K562 (cell line): Measurements from ENCODE around the gene GRK1. TPM values are rescaled to one million over a fixed set of nuclear protein-coding genes. Genes with fewer than 3 reads are reported as not detected.

ENCODE experiments used
- CBX5 ChIP-seq: IDR thresholded peaks from 2 replicates; pipeline ENCODE4 v1.6.1; 2014; ENCODE audit warnings: low read depth, borderline replicate concordance
- CHAMP1 ChIP-seq: fragments of 450-650 bp; IDR thresholded peaks from 2 replicates; pipeline ENCODE4 v1.6.1; 2016; ENCODE audit warnings: mild to moderate bottlenecking
- CXXC5 ChIP-seq: fragments of 250-450 bp; sonication (Bioruptor Pico); IDR thresholded peaks from 2 replicates; pipeline ENCODE4 v1.8.0; 2022; ENCODE audit warnings: inconsistent platforms, mild to moderate bottlenecking, moderate library complexity
- ELF4 ChIP-seq: fragments of 450-650 bp; formaldehyde crosslinking; IDR thresholded peaks from 2 replicates; pipeline ENCODE4 v1.4.0; 2022; ENCODE audit warnings: missing genetic modification characterization
- EWSR1 ChIP-seq: fragments of 450-650 bp; IDR thresholded peaks from 2 replicates; pipeline ENCODE4 v1.6.1; 2018; ENCODE audit warnings: borderline replicate concordance, mild to moderate bottlenecking, low read depth, moderate library complexity; ENCODE audit not compliant: partially characterized antibody
- FOXA3 ChIP-seq, 2 experiments: fragments of 450-650 bp in 1 of 2; sonication (generic) in 1 of 2; formaldehyde crosslinking; IDR thresholded peaks in 1 of 2; conservative IDR thresholded peaks in 1 of 2; 2 replicates each; pipeline versions ENCODE4 v1.4.0 to v1.8.0; 2020 to 2022; ENCODE audit warnings: mild to moderate bottlenecking in 2 of 2, missing genetic modification reagents in 1 of 2
- HDGF ChIP-seq: fragments of 450-650 bp; IDR thresholded peaks from 2 replicates; pipeline ENCODE4 v1.6.1; 2016
- KDM1A ChIP-seq, 2 experiments: fragments of 450-650 bp; IDR thresholded peaks; 2 replicates each; pipeline ENCODE4 v1.6.1; 2016; ENCODE audit warnings: mild to moderate bottlenecking in 2 of 2
- LCOR ChIP-seq: sonication (generic); formaldehyde crosslinking; IDR thresholded peaks from 2 replicates; pipeline ENCODE4 v1.8.0; 2022; ENCODE audit warnings: mild to moderate bottlenecking, missing genetic modification reagents
- MEIS2 ChIP-seq: fragments of 450-650 bp; IDR thresholded peaks from 2 replicates; pipeline ENCODE4 v1.6.1; 2014; ENCODE audit warnings: mild to moderate bottlenecking; ENCODE audit not compliant: partially characterized antibody
- SP2 ChIP-seq: IDR thresholded peaks from 2 replicates; pipeline ENCODE4 v1.6.1; 2011; ENCODE audit warnings: mild to moderate bottlenecking, low read depth, low read length, moderate library complexity; ENCODE audit not compliant: poor library complexity, severe bottlenecking; ENCODE audit errors: extremely low read depth
- SRF ChIP-seq, 2 experiments: fragments of 250-450, 450-650 bp in 1 of 2; sonication (Bioruptor Pico) in 1 of 2; sonication (generic) in 1 of 2; formaldehyde crosslinking; IDR thresholded peaks; 2 replicates each; pipeline versions ENCODE4 v1.5.0 to v1.5.1; 2020 to 2022; ENCODE audit warnings: mild to moderate bottlenecking in 1 of 2, missing genetic modification reagents in 1 of 2
- THRA ChIP-seq: fragments of 450-650 bp; IDR thresholded peaks from 2 replicates; pipeline ENCODE4 v1.6.1; 2017; ENCODE audit warnings: mild to moderate bottlenecking, moderate library complexity
- VEZF1 ChIP-seq: fragments of 200-800 bp; sonication (Bioruptor generic); IDR thresholded peaks from 2 replicates; pipeline ENCODE4 v1.6.1; 2017; ENCODE audit warnings: missing genetic modification characterization, missing compliant biosample characterization
- YY1 ChIP-seq, 3 experiments: IDR thresholded peaks; 2 replicates each; pipeline ENCODE4 v1.6.1; 2011; ENCODE audit warnings: low read length in 2 of 3, mild to moderate bottlenecking in 2 of 3, moderate library complexity in 2 of 3, borderline replicate concordance in 1 of 3, control low read depth in 1 of 3, low read depth in 1 of 3; ENCODE audit not compliant: insufficient read depth in 3 of 3, insufficient replicate concordance in 2 of 3, control insufficient read depth in 1 of 3, insufficient read length in 1 of 3; ENCODE audit errors: extremely low read depth in 1 of 3
- ZBTB33 ChIP-seq: sonication (generic); formaldehyde crosslinking; IDR thresholded peaks from 2 replicates; pipeline ENCODE4 v1.8.1; 2023; ENCODE audit warnings: mild to moderate bottlenecking, missing genetic modification reagents
- ZNF143 ChIP-seq: sonication (generic); formaldehyde crosslinking; IDR thresholded peaks from 2 replicates; pipeline ENCODE4 v1.9.0; 2022; ENCODE audit warnings: mild to moderate bottlenecking, missing genetic modification reagents
- ZNF785 ChIP-seq: fragments of 250-450 bp; sonication (Bioruptor Pico); IDR thresholded peaks from 2 replicates; pipeline ENCODE4 v1.4.0; 2020; ENCODE audit warnings: mild to moderate bottlenecking
- polyA plus RNA-seq, 8 experiments: library from polyadenylated mRNA; depleted of rRNA in 4 of 8; stranded (reverse) in 5 of 8; unstranded in 3 of 8; fragments of >200 nt; fragmentation: Nextera tagmentation in 2 of 8; fragmentation: Illumina TruSeq in 1 of 8; extraction: Ambion mirVana in 2 of 8; extraction: Trizol in 1 of 8; gene quantifications; 2 replicates each; pipeline versions ENCODE4 v1.2.1 to v1.2.3, GENCODE V29; 2011 to 2014; ENCODE audit warnings: inconsistent platforms in 1 of 8, missing spikeins in 1 of 8
- total RNA-seq, 7 experiments: library from RNA; depleted of rRNA in 6 of 7; stranded (reverse); fragments of >200 nt in 6 of 7; fragmentation: Illumina TruSeq in 2 of 7; extraction: Trizol in 2 of 7; gene quantifications; 2 replicates each; pipeline versions ENCODE4 v1.2.1 to v1.2.3, GENCODE V29; 2011 to 2021; ENCODE audit warnings: low replicate concordance in 1 of 7

GRK1 gene
- total and polyA plus RNA-seq, 9 of the 15 experiments (the other 6 are each of a cell fraction or from before 2014, with no cell fraction given): 0.09 TPM; not detected in 8

- TF ChIP-seq ZBTB33 (CRISPR knock-in tag) (peak; percentile 65; the same call in 1 of the 2 replicates), EWSR1 (no peak), LCOR (CRISPR knock-in tag) (no peak), THRA (no peak), VEZF1 (CRISPR knock-in tag) (peak; percentile 91), KDM1A (IDR thresholded peaks at IDR 0.05) (no peak), SRF (CRISPR knock-in tag; IDR thresholded peaks at IDR 0.05) (peak in 1 of 2 experiments; percentile 66; a peak in 1 of 4 replicates), ZNF785 (CRISPR knock-in tag) (no peak), YY1 (IDR thresholded peaks at IDR 0.05; ENCODE audit: borderline replicate concordance in 1 of 3, control insufficient read depth in 1 of 3, extremely low read depth in 1 of 3, insufficient read depth in 3 of 3, insufficient read length in 1 of 3, insufficient replicate concordance in 2 of 3, low read depth in 1 of 3, low read length in 2 of 3) (no peak), CBX5 (no peak), ELF4 (CRISPR knock-in tag) (no peak), CXXC5 (peak; percentile 46; the same call in 1 of the 2 replicates), SP2 (no peak), HDGF (no peak), MEIS2 (peak; percentile 31), ZNF143 (CRISPR knock-in tag) (0 out of 2 replicates have a peak, but pooled peaks have one; percentile 33), FOXA3 (CRISPR knock-in tag; conservative IDR thresholded peaks at IDR 0.05 in 1 of 2, IDR thresholded peaks at IDR 0.05 in 1 of 2) (peak in 1 of 2 experiments; percentile 53; a peak in 1 of 4 replicates), CHAMP1 (no peak)
Observed at GRCh38 chr13:113748101-113748861, 81.3 kb downstream of the GRK1 start (continued).
